Measurements from ENCODE around the gene KCNH2.

- TF ChIP-seq POLR2A (IDR thresholded peaks at IDR 0.05; ENCODE audit: low read depth, low read length) (no peak), TAF1 (IDR thresholded peaks at IDR 0.05; ENCODE audit: low read depth, low read length) (no peak), PAX5 (IDR thresholded peaks at IDR 0.05; ENCODE audit: insufficient read depth, low read length, severe bottlenecking) (no peak), POLR2AphosphoS5 (IDR thresholded peaks at IDR 0.05; ENCODE audit: low read depth, low read length) (no peak), POU2F2 (IDR thresholded peaks at IDR 0.05; ENCODE audit: low read depth, low read length) (no peak), SPI1 (IDR thresholded peaks at IDR 0.05; ENCODE audit: low read depth, low read length) (no peak)
These were observed 3.5 kb upstream of the KCNH2 start for GRCh38 chr7:150981644-150982043.
